Measurements from ENCODE around the gene CD22. TPM values are rescaled to one million over a fixed set of nuclear protein-coding genes. Genes with fewer than 3 reads are reported as not detected.

The CD22 gene
- total RNA-seq, 2 donors from 2014 or later = 14.0 TPM; not detected in 1

DNA sequence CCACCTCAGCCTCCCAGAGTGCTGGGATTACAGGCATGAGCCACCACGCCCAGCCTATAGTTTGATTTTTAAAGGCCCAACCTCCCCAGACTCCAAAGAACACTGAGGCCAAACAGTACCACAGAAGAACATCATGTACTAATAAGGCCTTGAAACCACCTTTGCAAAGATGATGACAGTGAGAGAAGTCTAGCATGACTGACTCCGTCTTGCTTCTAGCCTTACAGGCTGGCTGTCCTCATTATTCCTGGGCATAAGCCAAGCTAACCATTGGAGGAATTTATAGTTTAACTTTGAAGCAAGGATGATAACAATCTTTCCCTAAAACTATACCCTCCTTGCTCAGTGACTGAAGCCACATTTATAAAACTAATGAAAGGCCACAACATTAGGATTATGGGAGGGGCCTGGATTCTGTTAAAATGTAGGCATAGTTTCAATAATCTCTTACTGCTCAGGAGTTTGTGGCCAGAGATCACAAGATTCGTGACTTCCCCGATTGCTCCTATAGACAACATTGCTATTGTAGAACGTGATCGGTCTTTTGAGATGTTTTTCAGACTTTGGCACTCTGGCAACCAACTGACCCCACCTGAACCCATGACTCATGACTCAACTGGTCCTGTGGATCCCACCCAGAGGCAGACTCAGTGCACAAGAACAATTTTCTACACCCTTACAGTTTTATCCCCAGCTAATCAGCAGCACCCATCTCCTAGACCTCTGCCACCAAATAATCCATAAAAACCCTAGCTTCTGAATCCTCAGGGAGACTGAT is 59.5 kb downstream of the CD22 start:
- H3K4me1 ChIP-seq (replicated peaks) = peaks cover 15% of the 10 kb centered on the region
- DNase-seq (ENCODE audit: low spot score) = peak; percentile 65
- H3K27me3 ChIP-seq (replicated peaks; ENCODE audit: insufficient read depth) = no peaks in the 10 kb centered on the region
- no peaks in the 10 kb centered on the region for H3K9me3 ChIP-seq
- TF ChIP-seq POLR2A (IDR thresholded peaks at IDR 0.05) = no peak
- no peak for TF ChIP-seq CTCF (IDR thresholded peaks at IDR 0.05)
- TF ChIP-seq POLR2AphosphoS5 (IDR thresholded peaks at IDR 0.05) = peak; percentile 89
- H3K36me3 ChIP-seq = no peaks in the 10 kb centered on the region
- WGBS = 32% methylated on average over 6 of the region's 6 CpGs
- intact Hi-C loops (cut with DNase I) = no loop called here
- H3K27ac ChIP-seq = peak overlapping the region in 1 of 2 donors; percentile 68
- H3K4me3 ChIP-seq = no peak overlapping the region

GRCh38 chr19:35389192-35389861 is 60.3 kb downstream of the CD22 start:
- H3K4me3 ChIP-seq = no peak overlapping the region
- peak overlapping the region in 1 of 2 donors; percentile 68 for H3K27ac ChIP-seq
- no peaks in the 10 kb centered on the region for H3K36me3 ChIP-seq
- 58% methylated on average over 6 of the region's 6 CpGs for WGBS
- peaks cover 15% of the 10 kb centered on the region for H3K4me1 ChIP-seq (replicated peaks)
- H3K27me3 ChIP-seq (replicated peaks; ENCODE audit: insufficient read depth) = no peaks in the 10 kb centered on the region
- no peak for DNase-seq (ENCODE audit: low spot score)
- intact Hi-C loops (cut with DNase I) = no loop called here
- TF ChIP-seq POLR2A (IDR thresholded peaks at IDR 0.05) = no peak
- no peak for TF ChIP-seq POLR2AphosphoS5 (IDR thresholded peaks at IDR 0.05)
- TF ChIP-seq CTCF (IDR thresholded peaks at IDR 0.05) = no peak
- H3K9me3 ChIP-seq = no peaks in the 10 kb centered on the region

- TF ChIP-seq CTCF (IDR thresholded peaks at IDR 0.05) = no peak
- TF ChIP-seq POLR2A (IDR thresholded peaks at IDR 0.05) = no peak
- TF ChIP-seq POLR2AphosphoS5 (IDR thresholded peaks at IDR 0.05) = no peak
- intact Hi-C loops (cut with DNase I) = no loop called here
- DNase-seq (ENCODE audit: low spot score) = no peak
- 83% methylated on average over 5 of the region's 5 CpGs for WGBS
- Histone ChIP-seq H3K27me3 (replicated peaks; ENCODE audit: insufficient read depth) (no peaks in the 10 kb centered on the region), H3K36me3 (no peaks in the 10 kb centered on the region), H3K4me1 (replicated peaks) (peaks cover 9% of the 10 kb centered on the region), H3K9me3 (no peaks in the 10 kb centered on the region), H3K27ac (no peak overlapping the region), H3K4me3 (no peak overlapping the region)
Observed at GRCh38 chr19:35392742-35393715, 64.0 kb downstream of the CD22 start.

DNA sequence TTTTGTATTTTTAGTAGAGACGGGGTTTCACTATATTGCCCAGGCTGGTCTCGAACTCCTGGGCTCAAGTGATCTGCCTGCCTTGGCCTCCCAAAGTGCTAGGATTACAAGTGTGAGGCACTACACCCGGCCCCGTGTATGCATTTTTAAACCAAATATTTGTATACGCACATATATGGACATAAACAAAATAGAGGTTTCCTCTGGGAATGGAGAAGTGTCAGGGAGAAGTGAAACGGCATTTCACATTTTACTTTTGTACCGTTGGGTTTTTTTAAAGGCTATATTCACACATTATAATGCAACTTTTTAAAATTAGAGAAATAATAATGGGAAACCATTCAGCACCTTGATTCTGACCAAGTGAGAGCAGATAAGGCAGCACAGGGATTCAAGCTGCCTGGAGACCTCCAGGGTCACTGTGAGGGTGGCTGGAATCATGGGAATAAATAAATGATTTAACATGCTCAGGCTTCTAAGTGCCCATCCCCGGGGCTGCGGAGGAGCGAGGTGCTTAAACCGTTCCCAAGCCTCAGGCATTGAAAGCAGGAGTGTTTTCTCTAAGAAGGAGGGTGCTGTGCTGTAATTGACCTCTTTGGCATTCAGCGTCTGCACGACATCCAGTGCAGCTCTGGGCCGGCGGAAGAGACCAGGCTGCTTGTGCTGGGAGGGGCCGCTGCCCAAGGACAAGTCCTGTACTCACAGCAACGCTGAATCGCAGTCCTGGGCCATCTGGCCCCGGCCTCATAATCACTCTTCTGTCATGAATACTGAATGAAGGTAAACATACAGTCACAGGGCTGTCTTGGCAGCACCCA is 66.6 kb downstream of the CD22 start:
- WGBS = 37% methylated on average over 19 of the region's 19 CpGs
- intact Hi-C loops (cut with DNase I) = no loop called here
- Histone ChIP-seq H3K27me3 (replicated peaks; ENCODE audit: insufficient read depth) (no peaks in the 10 kb centered on the region), H3K4me1 (replicated peaks) (no peaks in the 10 kb centered on the region), H3K4me3 (no peak overlapping the region), H3K9me3 (no peaks in the 10 kb centered on the region), H3K36me3 (no peaks in the 10 kb centered on the region), H3K27ac (peak overlapping the region in 1 of 2 donors; percentile 30)
- DNase-seq (ENCODE audit: low spot score) = peak; percentile 58
- TF ChIP-seq POLR2AphosphoS5 (IDR thresholded peaks at IDR 0.05) = peak; percentile 63
- TF ChIP-seq CTCF (IDR thresholded peaks at IDR 0.05) = no peak
- TF ChIP-seq POLR2A (IDR thresholded peaks at IDR 0.05) = no peak

All from prostate gland (tissue), 2 donors.